ENCODE results near the gene NAGPA.

NAGPA gene

DNA sequence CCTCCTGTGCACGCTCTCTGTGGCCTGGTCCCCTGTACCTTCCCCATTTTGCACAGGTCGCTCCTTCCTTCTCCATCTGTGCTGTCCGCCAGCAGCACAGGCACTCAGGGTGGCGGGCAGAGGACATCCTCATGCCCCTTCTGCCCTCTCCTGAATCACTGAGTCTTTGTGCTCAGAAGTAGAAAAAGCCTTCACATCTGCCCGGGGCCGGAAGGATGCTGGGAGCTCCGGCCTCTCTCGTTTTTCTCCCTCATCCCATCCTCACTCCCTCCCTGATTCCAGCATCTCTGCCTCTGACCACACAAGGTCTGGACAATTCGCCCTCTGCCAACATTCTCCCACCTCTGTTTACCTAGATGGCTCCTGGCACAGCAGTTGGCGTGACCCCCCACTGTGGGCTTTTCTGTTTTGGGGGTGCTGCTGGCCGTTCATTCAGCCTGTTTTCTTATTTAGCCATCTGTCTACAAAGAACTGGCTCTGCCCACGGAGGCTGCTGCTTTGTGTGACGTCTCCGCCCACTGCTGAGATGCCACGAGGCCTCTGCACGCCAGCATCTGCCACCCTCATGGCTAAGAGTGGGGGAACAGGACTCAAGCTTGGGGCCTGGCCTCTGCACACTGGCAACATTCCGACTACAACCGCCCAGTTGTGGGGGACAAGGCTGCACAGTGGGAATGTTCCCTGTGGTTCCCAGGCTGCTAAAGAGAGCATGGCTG lies 38.9 kb downstream of the NAGPA start:
- no peak for DNase-seq

DNA sequence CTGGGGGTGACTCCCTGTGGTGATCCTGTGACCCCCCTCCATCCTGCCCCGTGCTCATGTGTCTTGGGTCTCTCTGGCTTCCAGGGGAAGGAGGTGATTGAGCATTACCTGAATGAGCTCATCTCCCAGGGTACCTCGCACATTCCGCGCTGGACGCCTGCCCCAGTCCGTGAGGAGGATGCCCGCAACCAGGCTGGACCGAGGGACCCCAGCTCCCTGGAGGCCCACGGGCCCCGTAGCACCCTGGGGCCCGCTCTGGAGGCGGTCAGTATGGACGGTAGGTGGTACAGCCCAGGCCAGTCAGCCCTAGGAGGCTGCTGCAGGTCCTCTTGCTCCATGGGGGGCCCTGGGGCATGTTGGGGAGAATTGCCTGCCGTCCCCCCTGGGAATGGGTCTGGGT lies 42.0 kb downstream of the NAGPA start:
- no peak for DNase-seq

DNA sequence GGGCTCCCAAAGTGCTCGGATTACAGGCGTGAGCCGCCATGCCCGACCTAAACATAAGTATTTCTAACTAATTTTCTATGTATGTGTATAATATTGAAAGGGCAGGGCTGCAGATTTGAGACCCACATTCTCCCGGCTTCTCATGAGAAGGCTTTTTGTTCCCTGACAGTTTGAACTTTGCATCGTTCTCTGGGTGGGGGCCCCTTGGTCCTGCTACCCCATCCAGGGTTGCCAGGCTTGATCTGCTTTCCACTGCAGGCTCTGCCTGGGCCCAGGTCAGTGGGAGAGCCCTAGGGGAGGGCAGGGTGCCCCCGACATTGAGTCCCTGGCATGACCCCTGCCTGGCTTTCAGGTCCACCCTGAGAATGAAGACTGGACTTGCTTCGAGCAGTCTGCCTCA lies 43.3 kb downstream of the NAGPA start:
- no peak for DNase-seq

DNA sequence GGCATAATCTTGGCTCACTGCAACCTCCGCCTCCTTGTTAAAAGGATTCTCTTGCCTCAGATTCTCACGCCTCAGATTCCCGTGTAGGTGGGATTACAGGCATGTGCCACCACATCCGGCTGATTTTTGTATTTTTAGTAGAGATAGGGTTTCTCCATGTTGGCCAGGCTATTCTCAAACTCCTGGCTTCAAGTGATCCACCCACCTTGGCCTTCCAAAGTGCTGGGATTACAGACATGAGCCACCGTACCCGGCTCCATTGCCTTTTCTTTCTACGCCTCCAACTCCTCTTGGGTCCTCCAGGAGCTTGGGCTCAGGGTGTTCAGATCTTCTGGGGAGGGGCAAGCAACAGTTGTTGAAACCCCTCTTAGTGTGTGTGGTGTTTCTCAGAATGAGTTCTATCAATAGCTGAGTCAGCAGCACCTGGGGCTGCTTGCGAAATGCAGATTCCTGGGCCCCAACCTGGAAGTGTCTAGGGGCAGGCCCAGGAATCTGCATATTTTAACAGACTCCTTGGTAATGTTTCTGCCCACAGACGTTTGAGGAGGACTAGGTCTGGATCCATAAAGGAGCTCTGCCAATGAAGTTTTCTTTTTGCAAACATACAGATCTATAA lies 44.2 kb downstream of the NAGPA start:
- DNase-seq = no peak

DNA sequence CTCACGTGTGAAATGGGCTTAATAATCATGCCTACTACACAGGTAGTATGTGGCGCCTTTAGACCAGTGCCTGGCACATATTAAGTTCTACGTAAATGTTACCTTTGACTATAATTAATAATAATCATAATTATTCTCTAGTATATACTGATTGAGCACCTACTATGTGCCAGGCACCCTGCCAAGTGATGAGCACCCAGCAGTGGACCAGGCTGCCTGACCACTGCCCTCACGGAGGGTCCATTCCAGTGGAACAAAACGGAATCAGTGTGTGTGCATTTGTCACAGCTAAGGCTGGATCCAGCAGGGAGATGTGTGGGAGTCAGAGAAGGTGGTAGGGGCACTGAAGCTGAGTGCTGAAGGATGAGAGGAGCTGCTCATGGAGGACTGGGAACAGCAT lies 45.1 kb downstream of the NAGPA start:
- no peak for DNase-seq

DNA sequence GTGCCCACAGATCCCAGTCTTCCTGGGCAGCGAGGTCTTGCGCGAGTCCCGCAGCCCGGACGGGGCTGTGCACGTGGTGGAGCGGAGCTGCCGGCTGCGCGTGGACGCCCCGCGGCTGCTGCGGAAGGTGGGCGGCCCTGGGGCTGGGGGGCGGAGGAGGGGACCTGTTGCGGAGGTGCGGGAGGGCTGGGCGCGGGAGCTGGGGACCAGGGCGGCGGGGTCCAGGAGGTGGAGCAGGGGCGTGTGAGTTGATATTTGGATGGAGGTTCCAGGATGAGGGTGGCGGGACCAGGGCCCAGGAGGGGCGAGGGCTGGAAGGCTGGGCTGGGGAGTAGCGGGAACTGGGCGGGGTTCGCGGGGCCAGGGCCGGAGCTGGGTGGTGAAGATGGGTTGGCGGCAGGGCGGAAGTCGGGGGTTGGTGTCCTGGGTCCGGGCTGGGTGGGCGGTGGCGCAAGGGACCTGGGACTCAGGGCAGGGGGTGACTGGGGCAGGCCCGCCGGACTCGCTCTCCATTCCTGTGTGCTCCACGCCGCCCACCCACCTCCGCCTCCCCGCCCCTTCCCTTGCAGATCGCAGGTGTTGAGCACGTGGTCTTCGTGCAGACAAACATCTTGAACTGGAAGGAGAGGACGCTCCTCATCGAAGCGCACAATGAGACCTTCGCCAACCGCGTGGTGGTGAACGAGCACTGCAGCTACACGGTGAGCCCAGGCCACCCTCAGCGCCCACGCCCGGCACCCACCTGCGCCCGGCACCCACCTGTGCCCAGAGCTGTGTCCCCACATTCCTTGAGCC lies 46.0 kb downstream of the NAGPA start:
- no peak for DNase-seq

DNA sequence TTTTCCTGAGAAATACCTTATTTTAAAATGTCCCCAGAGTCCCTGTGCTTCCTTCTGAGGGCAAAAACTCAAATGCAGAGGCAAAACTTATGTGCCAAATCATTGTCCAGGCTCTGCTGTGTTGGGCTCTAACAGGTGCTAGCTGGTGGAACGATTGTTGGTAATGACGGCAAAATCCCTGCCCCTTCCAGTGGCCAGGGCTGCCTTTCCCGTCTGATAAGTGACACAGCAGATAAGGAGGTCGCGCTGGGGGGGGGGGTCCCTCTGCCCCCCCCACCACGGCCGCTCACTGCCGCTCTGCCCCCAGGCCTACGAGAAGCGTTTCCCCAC lies 46.5 kb downstream of the NAGPA start:
- no peak for DNase-seq

DNA sequence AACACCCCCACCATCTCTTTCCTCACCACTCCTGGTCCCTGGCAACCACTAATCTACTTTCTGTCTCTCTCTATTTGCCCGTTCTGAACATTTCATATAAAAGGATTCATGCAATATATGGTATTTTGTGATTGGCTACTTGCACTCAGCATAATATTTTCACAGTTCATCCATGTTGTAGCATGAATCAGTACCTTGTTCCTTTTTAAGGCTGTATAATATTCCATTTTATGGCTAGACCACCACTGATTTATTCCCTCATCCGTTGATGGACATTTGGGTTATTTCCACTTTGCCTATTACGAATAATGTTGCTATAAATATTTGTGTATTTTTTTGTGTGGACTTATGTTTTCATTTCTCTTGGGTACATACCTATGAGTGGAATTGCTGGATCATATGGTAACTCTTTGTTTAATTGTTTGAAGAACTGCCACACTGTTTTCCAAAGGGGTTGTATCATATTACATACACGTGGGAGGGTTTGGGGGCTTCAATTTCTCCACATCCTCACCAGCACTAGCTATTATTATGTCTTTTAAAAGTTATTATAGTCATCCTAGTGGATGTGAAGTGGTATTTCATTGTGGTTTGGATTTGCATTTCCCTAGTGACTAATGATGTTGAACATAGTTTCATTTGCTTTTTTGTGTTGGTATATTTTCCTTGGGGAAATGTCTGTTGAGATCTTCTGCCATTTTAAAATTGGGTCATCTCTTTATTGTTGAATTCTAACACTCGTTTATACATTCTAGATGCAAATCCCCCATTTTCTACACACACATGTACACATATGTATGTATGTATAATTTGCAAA lies 49.4 kb downstream of the NAGPA start:
- no peak for DNase-seq

DNA sequence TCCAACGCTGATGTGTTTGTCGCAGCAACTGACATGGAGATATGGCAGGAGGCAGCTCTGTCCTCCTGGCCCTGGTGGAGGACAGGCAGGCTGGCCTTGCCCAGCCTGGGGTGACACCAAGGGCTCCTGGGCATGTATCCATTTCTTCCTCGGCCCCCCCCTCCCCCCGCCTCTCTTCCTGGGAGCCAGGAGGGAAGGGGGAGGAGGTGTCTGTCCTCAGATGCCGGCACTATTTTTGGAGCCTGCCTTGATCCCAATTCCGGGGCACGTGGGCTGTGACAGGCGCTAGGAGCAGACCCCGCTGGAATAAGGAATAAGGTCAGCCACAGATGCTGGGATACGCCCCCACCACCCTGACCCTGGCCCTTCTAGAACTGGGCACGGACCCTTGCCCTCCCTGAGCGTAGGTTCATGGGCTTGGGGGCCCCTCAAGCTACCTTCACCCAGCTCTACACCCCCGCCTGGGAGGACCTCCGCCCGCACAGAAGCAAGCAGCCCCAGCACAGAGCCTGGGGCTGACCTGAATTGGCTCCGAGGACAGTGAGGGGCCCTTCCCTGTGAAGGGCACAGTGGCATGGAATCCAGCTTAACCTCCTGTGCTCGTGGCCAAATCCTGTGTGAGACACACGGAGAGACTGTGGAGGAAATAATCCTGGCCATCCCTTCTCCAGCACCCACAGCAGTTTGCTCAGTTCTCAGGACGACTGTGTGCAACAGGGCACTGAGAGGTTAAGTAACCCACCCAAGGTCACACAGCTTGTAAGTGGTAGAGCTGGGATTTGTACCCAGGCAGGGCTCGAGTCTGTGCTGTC lies 51.5 kb downstream of the NAGPA start:
- DNase-seq = no peak

DNA sequence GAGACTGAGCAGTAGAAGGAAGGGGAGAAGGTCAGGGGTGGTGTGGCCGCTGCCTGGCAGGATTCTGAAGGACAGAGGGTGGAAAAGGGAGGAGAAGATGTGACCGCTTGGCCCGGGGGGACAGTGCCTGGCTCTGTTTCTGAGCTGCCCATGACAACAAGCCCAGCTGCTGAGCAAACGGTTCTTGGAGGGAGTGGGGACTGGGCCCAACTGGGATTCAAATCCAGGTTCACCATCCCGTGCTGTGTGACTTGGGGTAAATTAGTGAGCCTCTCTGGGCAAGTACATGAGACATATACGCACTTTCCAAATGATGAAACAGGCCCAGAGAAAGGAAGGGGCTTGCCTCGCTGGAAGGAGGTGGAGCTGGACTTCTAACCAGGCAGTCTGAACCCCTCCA lies 52.3 kb downstream of the NAGPA start:
- DNase-seq = no peak

DNA sequence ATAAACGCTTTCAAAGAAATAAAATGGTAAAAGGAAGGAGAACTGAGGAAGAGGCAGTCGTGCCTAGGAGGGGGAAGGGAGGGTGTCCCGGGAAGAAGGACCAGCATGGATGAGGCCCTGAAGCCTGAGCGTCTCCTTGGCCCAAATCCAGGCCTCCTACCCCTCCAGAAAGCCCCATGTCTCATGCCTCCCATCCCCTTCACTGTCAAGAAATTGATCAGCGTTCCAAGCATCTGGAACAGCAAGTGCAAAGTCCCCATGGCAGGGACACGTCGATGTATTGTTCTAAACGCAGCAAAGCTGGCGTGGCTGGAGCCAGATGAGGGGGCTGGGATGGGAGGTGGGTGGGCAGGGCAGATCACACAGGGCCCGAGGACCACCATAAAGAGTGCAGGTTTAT lies 53.0 kb downstream of the NAGPA start:
- no peak for DNase-seq

DNA sequence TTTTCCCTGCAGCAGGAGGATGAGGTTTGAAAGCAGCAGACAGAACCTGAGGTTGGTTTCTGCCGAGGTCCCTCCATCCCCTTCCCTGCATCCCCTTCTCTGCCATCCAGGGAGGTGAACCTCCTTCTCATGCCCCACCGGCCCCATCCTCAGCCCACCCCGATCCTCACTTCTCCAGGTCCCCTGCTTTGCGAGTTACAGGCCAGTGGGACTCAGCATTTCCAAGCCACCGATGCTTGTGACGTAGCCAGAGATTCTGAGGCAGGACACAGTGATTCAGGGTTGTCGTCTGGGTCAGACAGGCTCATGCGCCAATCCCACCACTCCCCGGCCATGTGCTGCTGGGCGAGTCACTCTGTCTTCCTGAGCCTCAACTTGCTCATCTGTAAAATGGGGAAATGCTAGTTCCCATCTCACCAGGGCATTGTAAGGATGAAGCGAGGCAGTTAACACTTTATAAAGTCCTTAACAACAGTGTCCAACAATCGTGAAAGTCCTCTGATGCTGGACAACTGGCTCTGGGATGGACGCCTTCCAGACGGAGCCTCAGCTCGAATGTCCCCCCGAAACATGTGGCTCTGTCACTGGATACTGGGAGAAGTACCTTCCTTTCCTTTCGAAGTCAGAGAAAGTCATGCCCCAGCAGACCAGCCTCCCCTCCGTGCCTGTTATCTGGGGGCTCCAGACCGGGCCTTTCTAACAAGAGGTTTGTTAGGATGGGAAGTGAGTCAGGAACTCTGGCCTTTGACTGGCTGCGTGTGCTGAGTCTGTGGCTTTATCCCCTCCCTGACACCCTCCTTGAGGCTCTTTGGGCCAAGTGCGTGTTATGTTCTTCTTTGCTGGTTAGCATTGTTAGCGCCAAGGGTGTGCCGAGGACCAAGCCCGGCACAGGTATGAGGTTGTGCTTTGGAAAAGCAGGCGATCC lies 53.7 kb downstream of the NAGPA start:
- no peak for DNase-seq

DNA sequence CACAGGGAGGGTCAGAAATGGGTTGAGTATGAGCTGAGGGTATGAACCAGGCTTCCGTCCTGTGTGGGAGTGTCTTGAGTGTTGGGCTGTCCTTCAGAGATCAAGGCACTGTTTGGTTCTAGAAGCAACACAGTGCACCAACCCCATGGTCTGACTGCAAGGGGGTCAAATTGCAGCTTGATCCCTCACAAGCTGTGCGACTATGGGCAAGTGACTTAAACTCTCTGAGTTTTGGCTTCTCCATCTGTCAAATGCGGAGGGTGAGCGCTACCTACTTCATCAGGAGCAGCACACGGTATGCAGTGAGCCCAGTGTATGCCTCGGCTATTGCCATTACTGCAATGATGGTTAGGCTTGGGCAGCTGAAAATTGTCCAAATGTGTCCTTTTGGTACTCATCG lies 54.6 kb downstream of the NAGPA start:
- DNase-seq = no peak

DNA sequence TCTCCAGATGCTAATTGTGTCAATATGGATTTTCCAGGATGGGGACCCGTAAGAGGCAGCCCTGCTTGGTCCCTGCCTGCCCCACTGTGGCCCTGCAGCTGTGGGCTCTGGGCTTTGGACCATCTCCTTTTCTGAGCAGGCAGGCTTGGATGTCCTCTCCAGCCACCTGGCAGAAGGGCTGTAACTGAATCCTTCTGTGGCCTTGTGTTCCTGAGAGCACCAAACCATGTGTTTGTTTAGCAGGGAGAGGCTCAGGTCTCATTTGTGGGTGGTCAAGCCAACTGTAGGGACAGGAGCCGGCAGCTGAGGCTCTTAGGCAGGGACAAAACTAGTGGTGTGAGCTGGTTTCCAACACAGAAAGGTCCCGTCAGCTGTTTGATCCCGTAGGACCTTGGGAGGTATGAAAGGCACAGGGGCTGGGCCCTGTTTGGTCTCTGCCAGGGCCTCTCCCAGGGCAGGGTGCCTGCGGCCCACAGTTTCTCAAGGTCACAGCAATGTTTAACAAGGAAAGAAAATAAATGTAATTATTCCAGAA lies 57.1 kb downstream of the NAGPA start:
- DNase-seq = no peak

DNA sequence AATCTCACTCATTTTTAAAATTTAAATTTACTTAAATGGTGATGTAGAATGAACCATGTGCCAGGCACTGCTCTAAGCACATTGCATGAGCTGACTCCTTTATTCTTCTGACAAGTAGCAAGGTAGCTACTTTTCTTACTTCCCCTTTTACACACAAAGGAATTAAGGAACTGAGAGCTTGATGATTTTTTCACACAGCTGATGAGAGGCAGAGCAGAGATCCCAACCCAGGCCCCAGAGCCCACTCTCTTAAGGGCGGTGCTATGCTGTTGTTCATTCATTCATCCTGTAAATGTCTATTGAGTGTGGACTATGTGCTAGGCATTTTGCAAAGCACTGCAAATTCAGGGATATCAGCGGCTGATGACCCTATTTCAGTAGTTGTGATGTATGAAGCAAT lies 57.7 kb downstream of the NAGPA start:
- DNase-seq = no peak
